ENCODE measurements around the gene NDUFV2.
"Not testable (repeated sequence)": the region's sequence is repeated elsewhere in the genome, so short reads cannot be mapped to it uniquely, and the experiment has no call there.

NDUFV2 gene

DNA sequence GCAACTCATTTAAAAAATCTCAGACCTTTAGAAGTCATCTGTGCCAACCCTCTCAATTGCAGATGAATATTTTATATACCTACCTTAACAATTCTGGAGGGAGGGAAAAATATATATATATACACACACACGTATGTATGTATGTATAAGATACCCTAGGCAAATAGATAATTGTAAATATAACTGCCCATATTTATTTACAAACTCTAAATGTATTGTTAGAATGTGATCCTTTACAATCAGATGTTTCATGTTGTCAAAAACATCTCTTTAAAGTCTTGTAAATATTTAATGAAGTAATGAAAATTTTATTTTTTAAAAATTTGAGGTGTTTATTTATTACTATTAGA is 45.7 kb downstream of the NDUFV2 start:
- Mint-ChIP-seq H3K9me3 (no peaks in the 10 kb centered on the region), H3K4me1 (peaks cover 24% of the 10 kb centered on the region), H3K27me3 (ENCODE audit: low read depth) (no peaks in the 10 kb centered on the region), H3K36me3 (ENCODE audit: low read depth) (no peaks in the 10 kb centered on the region), H3K27ac (peak overlapping the region in 2 of 3 experiments; percentile 29 to 32), H3K4me3 (no peak overlapping the region)
- TF ChIP-seq, protein P1, sequence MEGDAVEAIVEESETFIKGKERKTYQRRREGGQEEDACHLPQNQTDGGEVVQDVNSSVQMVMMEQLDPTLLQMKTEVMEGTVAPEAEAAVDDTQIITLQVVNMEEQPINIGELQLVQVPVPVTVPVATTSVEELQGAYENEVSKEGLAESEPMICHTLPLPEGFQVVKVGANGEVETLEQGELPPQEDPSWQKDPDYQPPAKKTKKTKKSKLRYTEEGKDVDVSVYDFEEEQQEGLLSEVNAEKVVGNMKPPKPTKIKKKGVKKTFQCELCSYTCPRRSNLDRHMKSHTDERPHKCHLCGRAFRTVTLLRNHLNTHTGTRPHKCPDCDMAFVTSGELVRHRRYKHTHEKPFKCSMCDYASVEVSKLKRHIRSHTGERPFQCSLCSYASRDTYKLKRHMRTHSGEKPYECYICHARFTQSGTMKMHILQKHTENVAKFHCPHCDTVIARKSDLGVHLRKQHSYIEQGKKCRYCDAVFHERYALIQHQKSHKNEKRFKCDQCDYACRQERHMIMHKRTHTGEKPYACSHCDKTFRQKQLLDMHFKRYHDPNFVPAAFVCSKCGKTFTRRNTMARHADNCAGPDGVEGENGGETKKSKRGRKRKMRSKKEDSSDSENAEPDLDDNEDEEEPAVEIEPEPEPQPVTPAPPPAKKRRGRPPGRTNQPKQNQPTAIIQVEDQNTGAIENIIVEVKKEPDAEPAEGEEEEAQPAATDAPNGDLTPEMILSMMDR (IDR thresholded peaks at IDR 0.05; ENCODE audit: unreplicated experiment in 3 of 3), result no peak

DNA sequence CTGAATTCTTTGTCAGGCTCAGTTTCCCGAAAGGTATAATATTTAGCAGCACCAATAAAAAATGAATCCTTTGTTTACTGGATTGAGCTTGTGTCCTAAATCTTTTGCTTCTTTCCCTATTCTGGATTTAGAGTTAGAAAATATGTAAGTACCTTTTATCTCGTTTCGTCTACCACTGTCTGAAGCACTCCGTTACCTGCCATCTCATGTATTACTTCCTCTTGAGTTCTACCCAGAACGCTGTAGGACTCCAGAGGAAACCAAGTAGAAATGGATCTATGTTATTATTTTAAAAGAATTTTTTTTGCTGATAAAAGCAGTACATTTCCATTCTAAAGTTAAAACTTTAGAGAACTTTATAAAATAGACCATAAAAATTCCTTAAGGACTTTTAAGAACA is 47.6 kb downstream of the NDUFV2 start:
- Mint-ChIP-seq H3K27ac (no peak overlapping the region), H3K9me3 (no peaks in the 10 kb centered on the region)
- TF ChIP-seq, protein P1 (IDR thresholded peaks at IDR 0.05; ENCODE audit: unreplicated experiment in 3 of 3), result no peak

GRCh38 chr18:9153256-9153655 is 50.8 kb downstream of the NDUFV2 start:
- Mint-ChIP-seq H3K4me1 (no peaks in the 10 kb centered on the region), H3K27ac (no peak overlapping the region), H3K4me3 (no peak overlapping the region), H3K27me3 (ENCODE audit: low read depth) (no peaks in the 10 kb centered on the region), H3K36me3 (ENCODE audit: low read depth) (no peaks in the 10 kb centered on the region), H3K9me3 (no peaks in the 10 kb centered on the region)
- TF ChIP-seq, protein P1 (IDR thresholded peaks at IDR 0.05; ENCODE audit: unreplicated experiment in 3 of 3), result no peak

More for the DNA sequence above, 47.6 kb downstream of the NDUFV2 start:
- Mint-ChIP-seq H3K36me3 (ENCODE audit: low read depth) (no peaks in the 10 kb centered on the region), H3K27me3 (ENCODE audit: low read depth) (no peaks in the 10 kb centered on the region), H3K4me1 (peaks cover 19% of the 10 kb centered on the region), H3K4me3 (no peak overlapping the region)

DNA sequence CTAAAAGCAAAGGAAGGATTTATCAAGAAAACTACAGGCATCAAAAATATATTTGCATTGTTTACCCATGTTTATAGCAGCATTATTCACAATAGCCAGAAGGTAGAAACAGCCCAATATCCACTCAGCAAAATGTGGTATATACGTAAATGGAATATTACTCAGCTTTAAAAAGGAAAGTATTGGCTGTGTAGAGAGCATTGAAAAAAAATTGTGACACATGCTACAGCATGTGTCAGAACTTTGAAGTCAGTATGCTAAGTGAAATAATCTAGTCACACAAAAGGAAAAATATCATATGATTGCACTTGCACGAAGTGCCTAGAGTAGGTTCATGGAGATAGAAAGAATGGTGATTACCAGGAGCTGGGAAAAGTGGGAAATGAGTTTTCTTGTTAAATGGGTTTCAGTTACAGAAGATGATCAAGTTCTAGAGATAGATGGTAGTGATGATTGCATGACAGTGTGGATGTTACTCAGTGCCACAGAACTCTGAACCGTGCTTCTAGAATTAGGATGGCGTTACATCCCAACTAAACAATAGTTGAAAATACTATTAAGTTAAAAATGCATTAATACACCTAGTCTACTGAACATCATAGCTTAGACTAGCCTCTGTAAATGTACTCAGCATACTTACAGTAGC is 54.2 kb downstream of the NDUFV2 start:
- Mint-ChIP-seq H3K36me3 (ENCODE audit: low read depth) (peaks cover 5% of the 10 kb centered on the region), H3K4me1 (no peaks in the 10 kb centered on the region), H3K9me3 (no peaks in the 10 kb centered on the region), H3K4me3 (no peak overlapping the region), H3K27me3 (ENCODE audit: low read depth) (no peaks in the 10 kb centered on the region), H3K27ac (no peak overlapping the region)
- TF ChIP-seq, protein P1 (IDR thresholded peaks at IDR 0.05; ENCODE audit: unreplicated experiment in 3 of 3), result no peak

GRCh38 chr18:9157806-9158205 is 55.3 kb downstream of the NDUFV2 start:
- Mint-ChIP-seq H3K9me3 (peaks cover 8% of the 10 kb centered on the region), H3K4me3 (no peak overlapping the region), H3K27ac (no peak overlapping the region), H3K27me3 (ENCODE audit: low read depth) (no peaks in the 10 kb centered on the region), H3K36me3 (ENCODE audit: low read depth) (peaks cover 16% of the 10 kb centered on the region), H3K4me1 (no peaks in the 10 kb centered on the region)
- TF ChIP-seq, protein P1 (IDR thresholded peaks at IDR 0.05; ENCODE audit: unreplicated experiment in 3 of 3), result no peak

DNA sequence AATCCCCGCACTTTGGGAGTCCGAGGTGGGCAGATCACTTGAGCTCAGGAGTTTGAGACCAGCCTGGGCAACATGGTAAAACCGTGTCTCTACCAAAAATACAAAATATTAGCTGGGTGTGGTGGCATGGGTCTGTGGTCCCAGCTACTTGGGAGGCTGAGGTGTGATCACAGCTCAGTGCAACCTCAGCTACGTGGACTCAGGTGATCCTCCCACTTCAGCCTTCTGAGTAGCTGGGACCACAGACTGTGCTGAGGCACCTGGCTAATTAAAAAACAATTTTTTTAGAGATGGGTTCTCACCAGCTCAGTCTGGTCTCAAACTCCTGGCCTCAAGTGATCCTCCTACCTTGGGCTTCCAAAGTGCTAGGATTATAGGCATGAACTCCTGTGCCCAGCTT is 57.5 kb downstream of the NDUFV2 start:
- no peaks in the 10 kb centered on the region for H3K27me3 Mint-ChIP-seq (ENCODE audit: low read depth)
- no peaks in the 10 kb centered on the region for H3K4me1 Mint-ChIP-seq
- TF ChIP-seq, protein P1 (IDR thresholded peaks at IDR 0.05; ENCODE audit: unreplicated experiment in 3 of 3), result no peak
- H3K36me3 Mint-ChIP-seq (ENCODE audit: low read depth), result peaks cover 38% of the 10 kb centered on the region
- no peak overlapping the region for H3K4me3 Mint-ChIP-seq
- H3K27ac Mint-ChIP-seq, result no peak overlapping the region
- H3K9me3 Mint-ChIP-seq, result peaks cover 30% of the 10 kb centered on the region

- H3K27me3 Mint-ChIP-seq (ENCODE audit: low read depth); H3K27ac Mint-ChIP-seq; H3K4me1 Mint-ChIP-seq; H3K4me3 Mint-ChIP-seq: not testable (repeated sequence)
- H3K9me3 Mint-ChIP-seq, result peaks cover 38% of the 10 kb centered on the region
- H3K36me3 Mint-ChIP-seq (ENCODE audit: low read depth), result peaks cover 48% of the 10 kb centered on the region
Observed at GRCh38 chr18:9162663-9163062, 60.2 kb downstream of the NDUFV2 start.

- peaks cover 61% of the 10 kb centered on the region for H3K36me3 Mint-ChIP-seq (ENCODE audit: low read depth)
- not testable (repeated sequence) for H3K27me3 Mint-ChIP-seq (ENCODE audit: low read depth); H3K27ac Mint-ChIP-seq; H3K4me1 Mint-ChIP-seq; H3K4me3 Mint-ChIP-seq
- peaks cover 48% of the 10 kb centered on the region for H3K9me3 Mint-ChIP-seq
Observed at GRCh38 chr18:9164149-9164548, 61.6 kb downstream of the NDUFV2 start.

- Mint-ChIP-seq H3K36me3 (ENCODE audit: low read depth) (peaks cover 68% of the 10 kb centered on the region), H3K9me3 (peaks cover 57% of the 10 kb centered on the region)
- not testable (repeated sequence) for H3K27me3 Mint-ChIP-seq (ENCODE audit: low read depth); H3K4me3 Mint-ChIP-seq; H3K4me1 Mint-ChIP-seq; H3K27ac Mint-ChIP-seq
Observed at GRCh38 chr18:9165883-9166282, 63.4 kb downstream of the NDUFV2 start.

Measured in nephron (organoid).